Stimulated activated CD8-positive, alpha-beta memory T cell treated with anti-CD3 and anti-CD28 coated beads, Interleukin-2, amount 100 ng/mL, for 1 hour (primary cell): ENCODE data around the gene CYBC1.
"Not testable (repeated sequence)": the region's sequence is repeated elsewhere in the genome, so short reads cannot be mapped to it uniquely, and the experiment has no call there.

Experiments used
- DNase-seq, 2 donors: peaks; one replicate each; pipeline ENCODE4 v3.0.0-alpha.2; 2020; ENCODE audit warnings: low read depth in 2 of 2

Gene CYBC1

DNA sequence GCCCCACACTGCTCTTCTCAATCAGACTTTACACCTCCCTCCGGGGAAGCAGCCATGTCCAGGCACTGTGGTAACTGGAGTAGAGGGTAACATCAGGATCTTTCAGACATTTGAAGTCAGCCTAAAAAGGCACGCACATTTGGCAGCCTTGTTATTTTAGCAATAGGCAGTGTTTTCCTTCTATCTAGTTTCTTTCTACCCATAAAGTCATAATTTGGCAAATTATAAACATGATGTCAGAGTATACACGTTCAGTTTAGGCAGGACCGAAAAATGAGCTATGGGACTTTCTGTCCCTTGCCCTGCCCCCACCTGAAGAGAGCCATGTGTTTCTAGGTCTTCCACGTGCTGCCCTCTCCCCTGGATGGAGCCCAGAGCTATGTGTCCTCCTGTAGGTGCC, 29.1 kb upstream of the CYBC1 start:
- DNase-seq: no peak

DNA sequence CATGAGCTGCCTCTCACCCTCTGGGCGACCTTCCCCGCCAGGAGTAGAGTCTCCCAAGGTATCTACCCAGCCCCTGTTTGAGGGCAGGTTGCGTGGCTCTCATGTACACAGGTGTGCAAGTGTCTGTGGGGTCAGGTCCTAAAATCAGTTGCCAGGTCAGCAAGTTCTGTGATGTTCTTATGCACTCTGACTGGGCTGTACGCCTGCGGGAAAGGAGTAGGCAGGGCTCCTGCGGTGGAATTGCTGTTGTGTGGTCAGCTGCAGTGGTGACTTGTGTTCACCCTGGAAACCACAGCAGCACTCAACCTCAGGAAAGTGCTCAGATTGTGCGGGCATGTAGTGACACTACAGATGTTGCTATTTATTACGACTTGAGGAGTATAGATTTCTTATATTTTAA, 27.4 kb upstream of the CYBC1 start:
- no peak for DNase-seq

DNA sequence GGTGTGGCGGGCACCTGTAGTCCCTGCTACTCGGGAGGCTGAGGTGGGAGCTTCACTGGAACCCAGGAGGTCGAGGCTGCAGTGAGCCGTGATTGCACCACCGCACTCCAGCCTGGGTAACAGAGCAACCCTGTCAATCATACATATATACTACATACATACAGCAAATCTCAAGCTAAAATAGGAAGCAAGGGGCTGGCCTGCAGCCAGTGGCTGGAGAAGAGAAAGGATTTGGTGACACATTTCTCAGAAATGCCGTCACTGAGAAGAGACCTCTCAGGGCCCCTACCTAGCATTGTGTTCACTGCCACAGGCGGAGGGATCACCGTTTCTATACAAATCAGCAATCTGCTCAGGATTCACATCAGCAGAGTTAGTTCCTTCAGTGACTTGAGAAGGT, 24.9 kb upstream of the CYBC1 start:
- DNase-seq: no peak

DNA sequence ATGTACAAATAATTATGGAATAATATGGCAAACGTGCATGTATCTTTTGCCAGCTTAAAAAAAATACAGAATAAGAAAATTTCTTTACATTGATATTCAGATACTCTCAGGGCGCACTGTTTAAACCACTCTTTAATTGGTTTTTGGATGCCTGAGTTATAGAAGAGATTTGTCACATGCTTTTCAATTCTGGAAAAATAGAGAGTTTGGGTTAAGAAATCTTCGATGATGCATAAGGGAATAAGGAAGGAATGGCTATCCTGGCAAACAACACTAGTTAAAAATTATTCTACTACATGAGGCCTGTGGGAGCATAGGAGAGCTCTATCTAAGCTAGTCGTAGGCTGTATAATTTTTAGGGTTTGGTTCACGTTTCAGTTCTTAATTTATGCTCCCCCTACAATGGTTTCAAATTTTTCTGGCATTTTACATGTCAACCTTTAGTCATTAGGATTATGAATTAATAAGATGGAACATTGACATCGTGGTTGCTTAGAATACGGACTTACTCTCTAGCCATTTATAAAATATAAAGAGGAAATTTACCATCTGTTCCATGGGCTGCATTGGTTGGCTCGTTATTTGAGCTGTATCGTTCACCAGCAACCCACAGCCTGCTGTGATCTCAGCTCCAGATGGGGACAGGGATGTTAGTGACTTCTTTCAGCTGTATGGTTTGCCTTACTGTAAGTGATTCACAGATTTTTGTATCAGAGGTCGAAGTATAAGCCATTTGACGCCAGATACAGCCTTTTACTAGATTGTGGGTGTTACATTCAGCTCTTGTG, 23.9 kb upstream of the CYBC1 start:
- DNase-seq: no peak

DNA sequence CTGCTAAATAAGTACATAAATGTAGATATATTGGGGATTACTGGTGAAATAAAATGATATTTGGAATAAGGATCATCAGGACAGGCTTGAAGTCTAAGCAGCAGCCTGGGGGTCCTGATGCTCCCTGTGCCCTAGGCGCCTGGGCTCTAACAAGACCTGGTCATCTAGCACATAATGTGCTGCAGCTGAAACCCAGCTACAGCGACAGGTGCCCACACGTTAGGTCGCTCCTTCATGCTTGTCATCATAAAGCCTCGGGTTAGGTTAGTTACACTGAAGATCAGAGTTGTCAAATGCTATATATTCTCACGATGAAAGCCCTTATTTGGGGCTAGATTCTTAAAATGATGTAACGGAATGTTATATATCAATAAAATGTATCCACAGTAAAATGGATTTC, 19.5 kb upstream of the CYBC1 start:
- DNase-seq: no peak

DNA sequence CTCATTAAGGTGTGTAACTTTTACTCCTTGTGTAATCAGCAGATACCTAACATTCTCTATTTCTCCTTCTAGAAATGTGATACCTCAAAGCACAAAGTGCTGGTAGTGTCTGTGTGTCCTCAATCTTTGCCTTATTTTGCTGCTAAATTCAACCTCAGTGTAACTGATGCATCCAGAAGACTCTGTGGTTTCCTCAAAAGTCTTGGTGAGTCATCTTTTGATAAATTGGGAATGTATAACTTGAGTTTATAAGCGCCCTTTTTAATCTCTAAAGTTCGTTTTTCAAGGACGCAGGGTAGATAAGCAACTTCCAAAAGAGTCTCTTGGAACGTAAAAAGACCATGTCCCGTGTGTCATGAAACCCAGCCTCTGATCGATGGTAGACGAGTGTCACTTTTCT, 18.1 kb upstream of the CYBC1 start:
- no peak for DNase-seq

DNA sequence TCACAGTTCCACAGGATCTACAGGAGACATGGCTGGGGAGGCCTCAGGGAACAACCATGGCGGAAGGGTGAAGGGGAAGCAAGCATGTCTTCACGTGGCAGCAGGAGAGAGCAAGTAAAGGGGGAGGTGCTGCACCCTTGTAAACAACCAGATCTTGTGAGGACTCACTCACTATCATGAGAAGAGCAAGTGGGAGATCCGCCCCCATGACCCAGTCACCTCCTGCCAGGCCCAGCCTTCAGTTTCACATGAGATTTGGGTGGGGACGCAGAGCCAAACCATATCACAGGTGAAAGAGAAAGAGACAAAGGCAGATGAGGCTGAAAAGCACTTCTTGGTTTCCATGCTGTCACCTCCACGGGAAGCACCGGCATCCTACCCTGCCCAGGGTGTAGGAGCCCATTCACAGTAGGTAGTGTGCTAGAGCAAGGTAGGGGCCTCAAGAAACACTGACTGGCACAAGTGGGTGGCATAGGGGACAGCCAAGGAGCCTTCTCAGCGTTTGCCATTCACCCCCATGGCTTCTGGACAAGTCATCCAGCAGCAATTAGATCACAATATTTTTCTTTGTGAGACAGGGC, 14.6 kb upstream of the CYBC1 start:
- DNase-seq: no peak

DNA sequence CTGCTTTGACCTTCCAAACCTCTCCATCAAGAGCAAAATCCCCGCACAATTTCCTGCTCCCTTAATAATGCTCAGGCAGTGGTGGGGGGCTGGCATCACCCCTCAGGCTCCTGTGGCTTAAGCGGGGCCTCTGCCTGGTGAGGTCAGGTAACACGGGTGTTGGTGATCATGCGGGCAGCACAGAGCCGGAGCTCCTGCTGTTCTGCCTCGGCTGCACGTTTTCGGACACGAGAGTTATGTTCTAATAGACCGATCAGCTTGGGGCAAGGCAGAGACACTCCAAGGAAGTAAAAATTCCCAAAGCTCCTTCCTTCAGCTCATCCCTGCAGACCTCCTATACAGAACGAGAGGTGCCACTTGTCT, 14.0 kb upstream of the CYBC1 start:
- DNase-seq: no peak

DNA sequence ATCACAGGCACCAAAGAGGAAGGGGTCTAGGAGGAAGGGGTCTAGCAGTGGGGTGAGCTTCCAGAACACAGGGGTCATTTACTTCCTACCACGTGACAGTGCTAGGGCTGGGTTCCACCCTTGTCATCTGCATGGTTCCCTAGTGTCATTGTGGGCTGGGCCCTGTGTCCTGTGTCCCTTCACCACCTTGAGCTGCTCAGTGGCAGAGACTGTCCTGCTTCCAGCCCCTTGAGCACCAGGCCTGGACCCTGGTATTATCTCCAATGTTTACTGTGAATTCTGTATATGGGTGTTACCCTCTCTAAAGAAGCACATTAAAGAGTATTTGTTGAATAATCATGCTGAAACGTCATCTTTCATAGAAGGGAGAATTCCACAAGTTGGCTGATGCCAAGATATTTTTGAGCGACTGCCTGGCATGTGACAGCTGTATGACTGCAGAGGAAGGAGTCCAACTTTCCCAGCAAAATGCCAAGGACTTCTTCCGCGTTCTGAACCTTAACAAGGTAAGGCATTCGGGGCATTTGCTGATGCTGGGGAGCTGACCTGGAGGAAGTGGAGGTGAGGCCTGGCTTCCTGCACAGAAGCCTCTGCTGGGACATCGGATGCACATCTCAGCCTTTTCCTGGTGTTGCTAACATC, 13.5 kb upstream of the CYBC1 start:
- no peak for DNase-seq

DNA sequence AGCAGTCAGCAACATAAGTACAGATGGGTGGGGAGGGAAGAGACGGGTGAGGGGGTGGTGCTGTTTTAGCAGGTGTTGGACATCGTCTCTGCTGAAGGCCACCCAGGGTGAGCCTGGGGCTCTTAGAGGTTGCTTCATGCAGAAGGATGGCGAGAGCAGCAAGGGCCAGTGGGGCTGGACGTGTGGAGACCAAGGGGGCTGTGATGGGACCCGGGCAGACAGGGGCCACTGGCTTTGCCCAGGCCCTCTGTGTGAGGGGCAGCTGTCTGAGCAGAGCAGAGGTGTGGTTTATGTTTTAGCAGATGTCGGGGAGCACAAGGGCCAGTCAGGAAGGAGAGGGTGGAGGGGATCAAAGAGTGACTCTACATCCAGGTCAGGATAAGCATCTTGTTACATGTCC, 12.8 kb upstream of the CYBC1 start:
- no peak for DNase-seq

DNA sequence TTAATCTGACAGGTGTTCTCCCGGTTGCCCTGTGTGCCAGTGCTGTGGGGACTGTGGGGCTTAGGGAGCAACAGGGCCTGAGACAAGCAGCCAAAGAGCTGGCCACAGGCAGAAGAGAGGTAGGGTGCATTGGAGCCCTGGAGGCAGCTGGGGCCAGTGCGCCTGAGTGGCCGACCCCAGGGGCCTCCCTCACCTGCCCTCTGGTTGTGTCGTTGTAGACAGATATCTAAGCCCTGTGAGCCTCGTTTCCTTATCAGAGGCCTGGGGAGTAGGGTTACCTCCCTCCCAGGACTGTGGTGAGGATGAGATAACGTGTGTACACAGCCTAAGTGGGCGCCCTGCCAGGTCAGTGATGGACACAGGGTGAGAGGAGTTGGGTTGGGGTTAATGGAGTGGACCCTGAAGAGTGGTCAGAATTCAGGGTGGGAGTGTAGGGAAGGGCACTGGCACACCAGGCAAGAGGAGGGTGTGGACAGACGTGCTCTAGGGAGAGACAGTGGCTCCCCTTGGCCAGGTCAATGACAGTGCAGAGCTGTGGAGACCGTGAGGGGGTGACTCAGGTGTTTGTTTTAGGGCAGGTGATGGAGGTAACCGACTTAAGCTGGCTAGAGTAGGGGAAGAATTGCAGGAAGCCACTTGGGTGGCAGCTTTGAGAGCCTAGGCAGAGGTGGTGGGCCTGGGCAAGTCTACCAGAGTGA, 11.4 kb upstream of the CYBC1 start:
- no peak for DNase-seq

DNA sequence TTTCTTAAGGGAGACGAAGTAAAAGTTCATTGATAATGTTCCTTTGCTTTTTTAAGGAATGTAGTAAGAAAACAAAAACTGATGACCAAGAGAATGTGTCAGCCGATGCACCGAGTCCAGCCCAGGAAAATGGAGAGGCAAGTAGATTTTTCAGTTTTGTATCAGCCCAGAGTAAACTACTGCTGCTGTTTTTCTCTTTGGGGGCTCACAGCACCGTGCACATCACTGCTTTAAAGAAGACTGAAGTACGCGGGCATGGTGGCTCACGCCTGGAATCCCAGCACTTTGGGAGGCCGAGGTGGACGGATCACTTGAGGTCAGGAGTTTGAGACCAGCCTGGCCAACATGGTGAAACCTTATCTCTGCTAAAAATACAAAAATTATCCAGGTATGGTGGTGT, 9.4 kb upstream of the CYBC1 start:
- not testable (repeated sequence) for DNase-seq

DNA sequence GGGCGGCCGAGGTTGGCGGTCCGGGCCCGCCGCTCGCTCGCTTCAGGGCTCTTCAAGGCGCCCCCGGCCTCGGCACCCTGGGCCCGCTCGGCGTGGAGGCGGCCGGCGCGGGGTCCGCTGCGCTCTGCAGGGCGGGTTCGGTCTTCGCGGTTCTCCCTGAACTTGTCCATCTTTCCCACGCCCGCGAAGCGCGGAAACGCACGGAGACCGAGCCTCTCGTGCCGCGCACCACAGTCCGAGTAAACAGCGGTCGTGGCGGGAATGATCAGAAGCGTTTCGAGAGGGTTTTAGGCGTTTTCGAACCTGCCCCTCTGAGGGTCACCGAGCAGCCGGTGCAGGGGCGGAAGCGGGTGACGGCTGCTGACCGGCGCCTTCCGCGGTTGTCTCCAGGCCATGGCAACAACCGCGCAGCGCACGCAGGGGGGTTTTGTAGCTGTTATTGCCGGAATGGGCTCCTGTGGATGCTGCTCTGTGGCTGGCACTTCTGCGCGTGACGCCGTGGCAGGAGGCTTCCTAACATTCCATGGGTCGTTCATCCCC, 8.4 kb upstream of the CYBC1 start:
- peak in 1 of 2 donors; percentile 11 for DNase-seq

DNA sequence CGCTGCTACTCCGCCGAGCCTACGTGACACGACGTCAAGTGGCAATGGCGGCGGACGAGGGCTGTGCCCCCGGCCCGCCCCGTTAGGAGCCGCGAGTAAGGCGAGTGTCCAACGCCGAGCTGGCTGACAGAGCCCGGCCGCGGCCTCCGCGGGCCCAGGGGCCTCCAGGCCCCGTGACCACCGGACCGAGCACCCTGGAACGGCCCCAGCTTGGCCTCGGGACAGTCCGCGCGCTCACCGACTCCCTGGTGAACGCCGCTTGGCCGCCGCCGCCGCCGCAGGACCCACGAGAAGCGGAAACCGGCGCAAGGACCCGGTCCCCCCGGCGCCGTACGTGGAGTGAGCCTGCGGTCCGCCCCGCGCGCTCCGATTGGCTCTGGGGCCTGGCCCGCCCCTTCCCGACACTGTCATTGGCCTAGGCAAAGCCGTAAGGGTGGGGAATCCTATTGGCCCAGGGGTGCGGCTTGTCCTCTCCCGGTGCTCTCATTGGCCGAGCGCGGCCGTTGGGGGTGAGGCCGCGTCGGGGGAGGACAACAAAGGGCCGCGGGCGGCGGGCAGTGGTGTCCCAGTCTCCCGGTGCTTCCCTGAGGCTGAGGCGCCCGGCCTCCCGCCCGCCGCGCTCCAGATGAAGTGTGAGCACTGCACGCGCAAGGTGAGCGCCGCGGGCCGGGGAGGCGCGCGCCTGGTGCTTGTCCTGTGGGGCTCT, 7.8 kb upstream of the CYBC1 start, which contains the start of gene NARF:
Gene NARF (plus strand): TSS at position 563 of the 706 bp plus-strand sequence. CDS start 63 bp downstream, at position 626.
- peak; percentile 92 to 94 for DNase-seq

DNA sequence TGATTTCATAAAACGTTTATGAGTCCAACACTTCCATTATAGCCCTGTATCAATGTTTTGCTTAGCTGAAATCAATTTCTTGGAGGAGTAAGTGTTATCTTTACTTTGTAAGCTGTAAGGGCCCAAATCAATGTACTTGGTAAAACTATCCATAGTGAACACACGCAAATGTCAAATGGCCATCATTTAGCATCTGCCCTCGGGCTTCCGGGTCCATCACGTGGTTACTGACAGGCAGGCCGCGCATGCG, 7.3 kb upstream of the CYBC1 start:
- no peak for DNase-seq

DNA sequence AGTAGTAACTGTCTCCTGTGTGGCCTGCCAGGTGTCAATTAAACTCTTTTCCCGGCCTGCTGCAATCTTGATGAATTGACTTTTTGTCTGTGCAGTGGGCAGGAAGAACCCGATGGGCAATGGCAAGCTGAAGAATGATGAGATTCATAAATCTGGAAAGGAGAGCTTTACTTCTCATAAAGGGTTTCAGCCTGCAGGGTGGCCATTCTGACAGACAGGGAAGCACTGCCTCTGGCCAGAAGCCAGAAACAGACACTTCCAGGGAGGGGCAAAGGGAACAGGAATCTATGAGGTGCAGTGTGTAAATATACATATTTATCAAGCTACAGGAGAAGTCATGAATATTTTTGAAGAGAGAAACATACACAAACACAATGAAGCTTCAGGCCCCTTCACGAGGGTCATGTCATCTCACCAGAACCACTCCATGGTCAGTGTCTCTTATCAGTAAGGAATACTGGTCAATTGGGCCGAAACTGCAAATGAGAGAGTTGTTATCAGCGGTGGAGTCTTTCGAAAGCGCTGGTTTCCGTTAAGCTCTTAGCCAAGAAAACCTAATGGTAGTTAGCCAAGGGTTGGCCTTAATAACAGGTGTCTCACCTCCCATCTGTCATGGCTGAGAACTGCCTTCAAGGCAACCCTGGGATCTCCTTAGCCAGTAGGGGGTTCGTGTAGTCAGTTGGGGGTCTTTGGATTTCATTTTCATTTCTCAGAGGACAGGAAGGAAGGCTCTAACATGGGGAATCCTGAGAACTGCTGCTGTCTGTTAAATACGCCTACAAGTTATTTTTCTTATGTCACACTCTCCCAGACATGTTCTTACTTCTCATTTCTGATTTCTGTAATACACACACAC, 6.7 kb upstream of the CYBC1 start:
- no peak for DNase-seq

DNA sequence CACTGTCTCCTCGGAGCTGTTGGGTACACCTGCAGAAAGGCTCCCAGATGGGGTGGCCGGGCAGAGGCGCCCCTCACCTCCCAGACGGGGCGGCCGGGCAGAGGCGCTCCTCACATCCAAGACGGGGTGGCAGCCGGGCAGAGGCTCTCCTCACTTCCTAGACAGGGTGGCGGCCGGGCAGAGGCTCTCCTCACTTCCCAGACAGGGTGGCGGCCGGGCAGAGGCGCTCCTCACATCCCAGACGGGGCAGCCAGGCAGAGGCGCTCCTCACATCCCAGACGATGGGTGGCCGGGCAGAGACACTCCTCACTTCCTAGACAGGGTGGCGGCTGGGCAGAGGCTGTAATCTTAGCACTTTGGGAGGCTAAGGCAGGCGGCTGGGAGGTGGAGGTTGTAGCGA, 3.2 kb upstream of the CYBC1 start:
- not testable (repeated sequence) for DNase-seq

DNA sequence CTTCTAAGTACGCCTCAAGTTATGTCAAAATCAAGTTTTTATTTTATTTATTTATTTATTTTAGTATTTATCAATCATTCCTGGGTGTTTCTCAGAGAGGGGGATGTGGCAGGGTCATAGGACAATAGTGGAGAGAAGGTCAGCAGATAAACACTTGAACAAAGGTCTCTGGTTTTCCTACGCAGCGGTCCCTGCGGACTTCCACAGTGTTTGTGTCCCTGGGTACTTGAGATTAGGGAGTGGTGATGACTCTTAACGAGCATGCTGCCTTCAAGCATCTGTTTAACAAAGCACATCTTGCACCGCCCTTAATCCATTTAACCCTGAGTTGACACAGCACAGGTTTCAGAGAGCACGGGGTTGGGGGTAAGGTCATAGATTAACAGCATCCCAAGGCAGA, 2.6 kb upstream of the CYBC1 start:
- not testable (repeated sequence) for DNase-seq

DNA sequence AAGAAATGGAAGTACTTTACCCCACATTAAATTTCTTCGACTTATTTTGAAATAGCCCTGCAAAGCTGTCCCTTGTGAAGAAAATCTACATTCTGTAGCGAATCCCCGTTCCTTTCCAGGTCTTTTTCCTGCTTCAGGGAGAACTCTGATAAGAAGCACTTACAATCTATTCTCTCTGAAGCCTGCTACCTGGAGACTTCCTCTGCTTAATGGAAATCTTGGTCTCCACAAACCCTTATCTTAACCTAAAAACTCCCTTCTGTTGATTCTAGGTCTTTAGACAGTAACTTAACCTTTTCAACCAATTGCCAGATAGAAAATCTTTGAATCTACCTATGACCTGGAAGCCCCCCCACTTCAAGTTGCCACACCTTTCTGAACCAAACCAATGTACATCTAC, 1.6 kb upstream of the CYBC1 start:
- no peak for DNase-seq

DNA sequence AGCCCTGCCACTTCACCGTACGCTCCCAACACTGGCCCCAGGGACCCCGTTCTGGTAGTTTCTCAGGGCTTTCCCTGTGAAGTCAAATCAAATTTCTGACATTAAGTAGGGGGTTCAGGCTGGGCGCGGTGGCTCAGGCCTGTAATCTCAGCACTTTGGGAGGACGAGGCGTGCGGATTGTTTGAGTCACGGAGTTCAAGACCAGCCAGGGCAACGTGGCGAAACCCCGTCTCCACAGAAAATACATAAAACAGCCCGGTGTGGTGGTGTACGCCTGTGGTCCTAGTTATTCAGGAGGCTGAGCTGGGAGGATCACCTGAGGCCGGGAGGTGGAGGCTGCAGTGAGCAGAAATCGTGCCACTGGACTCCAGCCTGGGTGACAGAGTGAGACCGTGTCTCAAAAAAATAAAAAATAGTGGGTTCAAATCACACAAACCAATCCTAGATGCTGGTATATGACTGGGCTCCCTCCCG, 632 bp downstream of the CYBC1 start:
- no peak for DNase-seq
